Activated CD4-positive, alpha-beta T cell treated with anti-CD3 and anti-CD28 coated beads, Interleukin-2, Interleukin-6, amounts not matched to agents 100 ng/mL and 50 ng/mL, durations not matched to agents 16 hours and 8 hours (primary cell): ENCODE data around the gene KCNQ1.

Source experiments
- DNase-seq: peaks from one replicate; pipeline ENCODE4 v3.0.0-alpha.2; 2020

Gene KCNQ1

DNA sequence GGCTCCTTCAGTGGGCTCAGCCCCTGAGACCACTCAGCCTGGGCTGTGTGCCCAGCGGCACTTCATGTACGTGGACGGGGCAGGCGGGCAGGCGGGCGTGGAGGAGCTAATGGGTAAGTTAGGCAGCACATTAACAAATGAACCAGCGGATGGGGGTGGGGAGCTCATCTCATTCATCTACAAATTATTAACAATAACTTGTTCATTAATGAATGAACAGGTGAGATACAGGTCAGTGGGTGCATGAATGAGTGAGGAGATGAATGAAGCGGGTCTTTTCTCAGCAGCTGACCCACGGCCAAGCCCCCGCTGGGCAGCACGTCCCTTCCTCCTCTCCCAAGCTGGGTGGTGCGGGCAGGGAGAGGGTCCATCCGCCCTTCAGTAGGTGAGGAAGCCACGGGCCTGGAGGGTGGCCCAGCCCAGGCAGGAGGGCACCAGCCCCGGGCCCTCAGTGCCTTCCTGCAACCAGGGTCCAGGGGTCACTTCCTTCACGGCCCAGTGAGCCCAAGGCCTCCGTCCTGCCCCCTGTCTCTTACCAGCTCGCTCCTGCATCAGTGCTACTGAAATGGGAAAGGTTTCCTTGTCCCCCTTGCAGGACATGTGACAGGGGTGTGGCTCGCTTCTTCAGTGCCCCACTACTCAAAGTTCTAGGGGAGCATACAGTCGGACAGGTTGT, 315.5 kb downstream of the KCNQ1 start:
- no peak for DNase-seq

- no peak for DNase-seq
Measured at GRCh38 chr11:2761131-2762030, 316.6 kb downstream of the KCNQ1 start.

GRCh38 chr11:2762031-2762380, 317.2 kb downstream of the KCNQ1 start:
- DNase-seq: no peak

DNA sequence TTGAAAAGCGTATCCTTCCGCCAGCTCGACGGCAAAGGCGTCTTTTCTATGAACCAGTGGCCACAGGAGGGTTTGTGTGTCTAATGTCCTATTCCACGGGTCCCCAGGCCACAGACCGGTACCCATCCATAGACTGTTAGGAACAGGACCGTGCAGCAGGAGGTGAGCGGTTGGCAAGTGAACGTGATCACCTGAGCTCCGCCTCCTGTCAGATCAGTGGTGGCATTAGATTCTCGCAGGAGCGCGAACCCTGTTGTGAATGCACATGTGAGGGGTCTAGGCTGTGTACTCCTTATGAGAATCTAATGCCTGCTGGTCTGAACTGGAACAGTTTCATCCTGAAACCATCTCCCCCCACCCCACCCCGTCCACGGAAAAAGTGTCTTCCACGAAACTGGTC, 317.6 kb downstream of the KCNQ1 start:
- DNase-seq: no peak

DNA sequence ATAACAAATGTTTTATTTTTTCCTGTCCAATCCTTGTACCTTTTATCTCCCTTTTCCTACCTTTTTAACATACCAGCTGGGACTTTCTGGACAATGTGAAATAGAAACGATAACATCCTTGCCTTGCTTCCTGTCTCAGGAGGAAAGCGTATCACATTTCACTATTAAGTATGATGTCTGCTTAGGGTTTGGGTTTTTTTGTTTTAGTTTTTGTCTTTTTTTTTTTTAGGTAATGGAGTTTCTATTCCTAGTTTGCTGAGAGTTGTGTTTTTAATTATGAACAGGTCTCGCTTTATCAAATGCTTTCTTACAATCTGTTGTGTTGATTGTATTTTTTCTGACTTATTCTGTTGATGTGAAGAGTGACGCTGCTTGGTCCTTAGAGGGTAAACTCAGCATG, 319.2 kb downstream of the KCNQ1 start:
- no peak for DNase-seq

GRCh38 chr11:2765491-2765890, 320.7 kb downstream of the KCNQ1 start:
- DNase-seq: no peak

DNA sequence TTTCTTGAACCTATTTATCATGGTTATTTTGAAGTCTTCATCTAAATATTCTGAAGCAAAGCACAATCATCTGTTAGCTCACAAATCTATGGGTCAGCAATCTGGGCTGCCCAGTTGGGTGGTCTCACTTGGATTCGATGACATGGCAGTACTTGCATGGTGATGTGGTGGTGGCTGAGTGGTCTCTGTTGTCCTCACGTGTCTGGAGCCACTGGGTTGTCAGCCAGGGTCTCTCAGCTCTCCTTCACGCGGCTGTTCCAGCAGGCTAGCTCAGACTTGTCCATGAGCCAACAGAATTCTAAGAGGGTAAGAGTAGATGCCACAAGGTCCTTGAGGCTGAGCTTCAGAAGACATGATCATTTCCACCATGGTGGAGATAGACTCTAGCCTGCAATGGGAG, 321.4 kb downstream of the KCNQ1 start:
- no peak for DNase-seq

- no peak for DNase-seq
Measured at GRCh38 chr11:2767071-2767470, 322.3 kb downstream of the KCNQ1 start.

DNA sequence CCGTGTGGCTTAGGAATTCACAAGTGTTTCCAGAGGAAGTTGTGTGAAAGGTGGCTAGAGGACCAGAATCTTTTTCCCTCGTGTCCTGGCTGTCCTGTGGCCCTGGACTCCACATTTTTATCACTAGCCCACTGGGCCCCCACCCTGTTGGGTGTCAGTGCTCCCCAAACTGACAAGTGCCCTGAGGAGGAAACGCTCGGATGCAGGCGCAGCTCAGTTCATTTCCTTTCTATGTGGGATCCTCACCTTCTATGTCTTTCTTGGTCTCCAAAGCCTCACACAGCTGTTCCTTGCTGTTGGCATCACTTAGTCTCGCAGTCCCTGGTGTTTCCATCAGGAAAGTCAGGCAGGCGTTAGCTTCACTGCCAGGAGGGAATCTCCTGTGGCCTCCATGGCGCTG, 323.0 kb downstream of the KCNQ1 start:
- DNase-seq: no peak

DNA sequence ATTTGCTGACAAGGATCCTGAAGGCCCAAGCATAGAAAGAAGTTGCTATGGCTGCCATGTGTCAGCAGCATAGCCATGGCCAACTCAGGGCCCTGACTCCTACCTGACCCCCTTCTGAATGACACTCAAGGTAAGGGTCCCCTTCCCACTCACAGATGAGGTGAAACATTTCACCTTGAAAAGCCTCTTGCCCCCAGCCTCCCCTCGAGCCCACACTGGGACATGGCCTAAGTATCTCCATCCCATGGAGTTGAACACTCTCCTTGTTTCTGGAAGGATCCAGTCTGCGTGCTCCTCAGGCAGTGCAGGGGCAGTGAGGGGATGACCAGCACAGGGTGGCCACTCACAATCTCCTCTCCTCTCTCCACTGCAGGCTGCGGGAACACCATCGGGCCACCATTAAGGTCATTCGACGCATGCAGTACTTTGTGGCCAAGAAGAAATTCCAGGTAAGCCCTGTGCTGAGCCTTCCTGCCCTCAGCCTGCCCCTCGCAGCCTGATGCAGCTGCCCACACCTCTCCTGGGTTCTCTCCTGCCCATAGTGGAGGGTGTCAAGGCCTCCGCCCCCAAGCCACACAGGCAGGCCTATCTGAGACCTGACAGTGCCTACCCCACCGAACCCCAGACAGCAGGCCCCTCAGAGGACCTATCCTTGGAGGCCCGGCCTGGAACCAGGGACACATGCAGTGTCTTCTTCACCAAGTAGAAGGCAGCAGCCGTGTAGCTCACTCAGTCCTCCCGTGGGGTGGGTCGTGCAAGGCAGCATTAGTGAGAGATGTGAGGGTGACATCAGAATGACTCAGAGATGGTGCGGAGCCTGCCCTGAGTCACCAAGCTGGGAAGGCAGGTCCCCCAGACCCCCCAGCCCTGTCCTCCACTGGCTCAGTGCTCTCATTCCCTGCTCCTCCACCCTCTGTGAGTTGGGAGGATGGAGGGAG, 323.9 kb downstream of the KCNQ1 start:
- DNase-seq: no peak

- no peak for DNase-seq
Measured at GRCh38 chr11:2769409-2770095, 324.7 kb downstream of the KCNQ1 start.

DNA sequence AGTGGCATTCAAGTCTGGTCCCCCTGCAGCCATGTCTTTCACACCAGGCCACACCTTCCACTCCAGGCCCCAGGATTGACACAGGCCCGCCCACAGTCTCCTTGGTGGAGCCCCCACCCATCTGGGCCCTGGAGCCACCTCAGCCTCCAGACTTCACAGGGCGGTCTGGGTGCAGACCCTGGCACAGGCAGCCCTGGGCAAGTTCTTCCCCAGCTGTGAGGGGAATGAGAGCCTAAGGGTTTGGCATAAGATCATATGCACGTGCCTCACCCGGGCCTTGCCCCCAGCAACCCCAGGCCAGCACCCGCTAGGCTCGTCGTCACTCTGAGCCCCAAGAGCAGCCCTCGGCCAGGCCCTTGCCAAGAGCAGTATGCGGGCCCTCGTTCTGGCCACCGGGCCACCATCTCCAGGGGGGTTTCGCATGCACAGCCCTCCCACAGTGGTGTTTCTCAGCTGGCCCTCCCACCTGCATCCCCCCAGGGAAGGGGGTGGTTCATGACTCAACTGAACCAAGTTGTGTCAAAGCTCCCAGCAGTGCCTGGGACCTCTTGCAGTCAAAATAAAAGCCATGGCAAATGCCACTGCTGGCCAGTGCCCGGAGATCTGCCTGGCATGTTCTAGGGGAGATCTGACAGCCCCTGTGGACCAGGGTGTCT, 325.4 kb downstream of the KCNQ1 start:
- DNase-seq: no peak

- no peak for DNase-seq
Measured at GRCh38 chr11:2770761-2771301, 326.0 kb downstream of the KCNQ1 start.

GRCh38 chr11:2771758-2772466, 327.1 kb downstream of the KCNQ1 start:
- DNase-seq: no peak

DNA sequence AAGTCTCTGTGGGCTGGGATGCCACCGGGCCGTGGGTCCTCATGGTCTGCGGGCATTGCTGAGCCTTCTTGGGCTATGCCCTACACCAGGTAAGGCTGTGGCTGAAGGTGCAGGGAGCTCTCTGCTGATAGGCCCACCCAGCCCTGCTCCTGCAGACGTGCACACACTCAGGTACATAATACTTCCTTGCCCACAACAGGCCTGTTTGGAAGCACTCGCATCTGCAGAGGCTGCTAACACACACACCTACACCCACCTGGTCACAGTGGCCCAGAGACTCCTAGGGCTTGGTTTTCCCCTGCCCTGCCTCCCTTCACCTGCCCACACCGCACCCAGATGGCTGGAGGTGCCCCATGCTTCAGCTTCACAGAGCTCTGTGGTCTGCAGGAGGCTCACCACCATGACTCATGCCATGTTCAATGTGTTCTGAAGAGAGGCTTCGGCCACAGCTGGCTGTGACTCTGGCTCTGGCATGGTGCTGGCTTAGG, 327.8 kb downstream of the KCNQ1 start:
- DNase-seq: peak; percentile 20

DNA sequence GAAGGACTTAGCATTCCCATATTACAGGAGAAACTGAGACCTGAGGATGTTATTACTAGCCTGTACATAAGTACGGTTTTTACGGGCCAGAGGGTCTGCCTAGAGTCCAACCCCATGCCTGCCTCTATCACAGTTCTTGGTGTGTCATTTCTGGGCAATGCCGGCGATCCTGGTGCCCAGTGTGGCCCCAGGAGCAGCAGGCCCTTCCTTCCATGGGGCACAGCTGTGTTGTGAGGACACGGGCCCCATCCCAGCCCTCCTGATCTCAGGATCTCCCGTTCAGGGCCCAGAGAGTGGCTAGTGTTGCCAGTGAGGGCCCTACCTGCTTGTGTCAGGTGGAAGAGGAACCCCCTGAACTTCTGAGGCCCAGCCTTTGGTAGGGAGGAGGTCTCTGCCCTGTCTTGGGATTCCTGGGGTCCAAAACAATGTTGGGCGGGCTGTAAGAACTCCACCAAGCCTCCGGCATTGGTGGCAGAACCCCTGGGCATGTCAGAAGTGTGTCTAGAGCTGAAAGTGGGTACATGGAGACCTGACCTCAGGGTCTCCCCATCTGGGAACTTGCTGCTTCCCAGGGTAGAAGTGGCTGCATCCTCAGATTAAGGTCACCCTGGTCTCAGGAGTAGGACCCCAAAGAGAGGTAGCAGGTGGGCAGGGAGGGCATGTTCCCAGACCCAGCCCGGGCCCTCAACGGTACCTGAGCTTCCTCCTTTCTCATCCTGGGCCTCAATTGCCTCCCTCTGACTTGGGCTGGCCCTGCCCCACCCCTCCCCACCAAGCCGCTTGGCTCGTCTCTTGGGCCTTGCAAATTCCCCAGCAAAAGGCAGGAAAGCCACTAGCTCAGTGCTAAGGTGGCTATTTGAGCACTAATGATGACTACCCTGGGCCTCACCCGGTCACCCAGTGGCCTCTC, 329.6 kb downstream of the KCNQ1 start:
- DNase-seq: no peak

DNA sequence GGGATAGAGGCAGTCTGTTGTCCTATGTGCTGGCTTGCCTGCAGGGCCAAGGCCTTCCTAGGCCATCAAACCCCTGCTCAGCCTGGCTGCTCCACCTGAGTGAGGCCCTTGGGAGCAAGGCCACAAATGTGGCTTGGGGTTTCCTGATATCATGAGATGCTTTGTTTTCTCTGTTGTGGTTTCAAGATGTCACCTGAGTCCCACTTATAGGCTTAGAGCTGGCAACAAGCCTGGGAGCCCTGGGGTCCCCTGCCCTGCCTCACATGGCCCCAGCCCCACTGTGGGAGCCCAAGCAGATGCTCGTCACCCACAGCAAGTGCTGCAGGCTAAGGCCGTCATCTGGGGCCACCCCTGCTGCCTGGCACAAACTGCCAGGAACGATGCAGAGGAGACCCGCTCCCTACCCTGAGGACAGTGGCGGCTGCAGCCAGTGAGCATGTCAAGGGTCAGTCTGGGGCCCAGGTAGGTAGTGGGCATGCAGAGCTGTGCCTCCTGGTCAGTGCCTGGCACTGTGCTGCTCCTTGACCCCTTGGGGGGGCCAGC, 330.3 kb downstream of the KCNQ1 start:
- no peak for DNase-seq

DNA sequence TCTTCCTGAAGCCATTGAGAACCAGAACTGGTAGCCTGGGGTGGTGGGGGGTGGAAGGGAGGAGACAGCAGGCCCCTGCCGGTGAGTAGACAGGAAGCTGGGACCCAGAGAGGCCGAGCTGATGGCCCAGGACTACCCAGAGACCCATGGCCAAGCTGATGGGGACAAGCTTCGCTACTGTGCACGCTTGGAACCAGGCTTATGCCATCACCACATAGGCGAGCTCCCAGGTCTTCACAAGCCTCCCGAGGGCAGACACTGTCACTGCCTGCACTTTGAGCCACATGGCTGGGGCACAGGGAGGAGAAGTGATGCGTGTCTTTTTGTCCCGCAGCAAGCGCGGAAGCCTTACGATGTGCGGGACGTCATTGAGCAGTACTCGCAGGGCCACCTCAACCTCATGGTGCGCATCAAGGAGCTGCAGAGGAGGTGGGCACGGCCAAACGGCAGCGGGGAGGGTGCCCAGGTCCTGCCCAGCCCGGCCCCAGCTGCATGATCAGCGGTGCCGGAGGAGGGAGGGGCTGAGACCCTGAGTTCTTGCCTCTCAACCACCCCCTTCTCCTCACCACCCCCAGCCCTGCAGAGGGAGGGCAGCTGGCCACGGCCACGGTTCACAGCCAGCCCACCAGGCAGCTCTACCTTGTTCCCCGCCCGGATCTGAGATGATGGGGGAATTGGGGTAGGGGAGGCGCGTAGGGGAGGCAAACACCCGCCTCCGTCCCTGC, 331.0 kb downstream of the KCNQ1 start:
- no peak for DNase-seq
